ENCODE results near the gene PML. TPM values are rescaled to one million over a fixed set of nuclear protein-coding genes. Genes with fewer than 3 reads are reported as not detected.
A peak's percentile ranks its signal among the peaks of the same experiment; 100 is the strongest.

Gene PML
- total RNA-seq, 1 donor from 2014 or later, result 30.6 TPM

- TF ChIP-seq CTCF (conservative IDR thresholded peaks at IDR 0.05), result peak; percentile 89
- DNase-seq (ENCODE audit: low read depth, low spot score), result peak; percentile 99
- peak within 1 kb of the TSS; percentile 87 for H3K4me3 Mint-ChIP-seq
- H3K9me3 Mint-ChIP-seq, result no peaks in the 10 kb centered on the region
- H3K27ac Mint-ChIP-seq (ENCODE audit: unreplicated experiment), result no peak within 1 kb of the TSS
- peaks cover 35% of the 10 kb centered on the region for H3K4me1 Mint-ChIP-seq
- H3K27me3 Mint-ChIP-seq (ENCODE audit: low read depth), result no peaks in the 10 kb centered on the region
- no peaks in the 10 kb centered on the region for H3K36me3 Mint-ChIP-seq (ENCODE audit: low read depth)
These were observed 2.6 kb upstream of the PML start, which contains the start of gene STOML1 for GRCh38 chr15:73991726-73992593. STOML1 (minus strand) TSS chr15:73992295; CDS start chr15:73992223, 72 bp downstream.

- no peak for DNase-seq (ENCODE audit: low read depth, low spot score)
- Mint-ChIP-seq H3K27ac (ENCODE audit: unreplicated experiment) (no peak overlapping the region), H3K36me3 (ENCODE audit: low read depth) (no peaks in the 10 kb centered on the region), H3K9me3 (no peaks in the 10 kb centered on the region), H3K27me3 (ENCODE audit: low read depth) (no peaks in the 10 kb centered on the region), H3K4me1 (peaks cover 41% of the 10 kb centered on the region), H3K4me3 (peak overlapping the region; percentile 87)
- TF ChIP-seq CTCF (conservative IDR thresholded peaks at IDR 0.05), result no peak
These were observed 2.0 kb upstream of the PML start for GRCh38 chr15:73992594-73992898.

- Mint-ChIP-seq H3K36me3 (ENCODE audit: low read depth) (no peaks in the 10 kb centered on the region), H3K27me3 (ENCODE audit: low read depth) (no peaks in the 10 kb centered on the region), H3K27ac (ENCODE audit: unreplicated experiment) (no peak overlapping the region), H3K4me1 (peaks cover 42% of the 10 kb centered on the region), H3K9me3 (no peaks in the 10 kb centered on the region), H3K4me3 (peak overlapping the region; percentile 94)
- TF ChIP-seq CTCF (conservative IDR thresholded peaks at IDR 0.05), result no peak
- no peak for DNase-seq (ENCODE audit: low read depth, low spot score)
These were observed 1.1 kb upstream of the PML start for GRCh38 chr15:73993211-73993994.

- peaks cover 42% of the 10 kb centered on the region for H3K4me1 Mint-ChIP-seq
- peak overlapping the region; percentile 81 for H3K27ac Mint-ChIP-seq (ENCODE audit: unreplicated experiment)
These were observed 551 bp downstream of the PML start for GRCh38 chr15:73994912-73995622.

More at GRCh38 chr15:73994912-73995622, 551 bp downstream of the PML start:
- TF ChIP-seq CTCF (conservative IDR thresholded peaks at IDR 0.05), result no peak
- H3K36me3 Mint-ChIP-seq (ENCODE audit: low read depth), result no peaks in the 10 kb centered on the region
- no peaks in the 10 kb centered on the region for H3K27me3 Mint-ChIP-seq (ENCODE audit: low read depth)
- H3K9me3 Mint-ChIP-seq, result no peaks in the 10 kb centered on the region
- H3K4me3 Mint-ChIP-seq, result peak overlapping the region; percentile 94
- no peak for DNase-seq (ENCODE audit: low read depth, low spot score)
